HCT116 (cell line): ENCODE measurements around the gene TCF21. TPM values are rescaled to one million over a fixed set of nuclear protein-coding genes. Genes with fewer than 3 reads are reported as not detected.

Experiments used
- ATAC-seq: fragments of 200-7000 bp; cut with Tn5 transposase; 2 replicates; pipeline ENCODE4 v1.9.1; 2020; ENCODE audit warnings: mild to moderate bottlenecking, moderate library complexity
- BruUV-seq: library from RNA; stranded (reverse); fragments of 400-500 nt; replicated peaks from 2 replicates; lab custom pipeline; 2021; lab: Mats Ljungman, UMichigan
- CTCF ChIA-PET: fragments of 300-600 bp; sonication (Branson Sonifier 250); formaldehyde crosslinking; loops from one replicate; lab custom pipeline; 2021; ENCODE audit warnings: antibody characterized with exemption; lab: Charles Lee
- POLR2A ChIA-PET: fragments of 300-600, 350-600 bp; sonication (Branson Sonifier 250); formaldehyde crosslinking; loops from one replicate; lab custom pipeline; 2021; ENCODE audit warnings: antibody characterized with exemption; lab: Charles Lee
- RAD21 ChIA-PET, 2 experiments: fragments of 300-600 bp; sonication (Branson Sonifier 250); formaldehyde crosslinking; loops; one replicate each; lab custom pipeline; 2023; ENCODE audit warnings: low total read pairs in 2 of 2; ENCODE audit not compliant: uncharacterized antibody in 2 of 2, unreplicated experiment in 2 of 2, low non-redundant PET in 1 of 2; lab: Charles Lee
- DNase-seq: peaks from one replicate; pipeline ENCODE4 v3.0.0-alpha.2; 2010; ENCODE audit warnings: low read depth, low spot score
- H2AFZ ChIP-seq: fragments of 200-600 bp; shearing (Covaris generic), sonication (generic); 2 replicates; pipeline ENCODE4 v1.6.1; 2017; ENCODE audit warnings: low read depth, mixed run types, mixed read lengths, antibody characterized with exemption, low read length; ENCODE audit not compliant: poor library complexity, severe bottlenecking
- H3K27ac ChIP-seq: 2 replicates; pipeline ENCODE4 v1.5.1; 2012; ENCODE audit warnings: low read depth, low read length
- H3K27me3 ChIP-seq: fragments of 200-600 bp; sonication (generic); 2 replicates; pipeline ENCODE4 v1.6.1; 2016; ENCODE audit warnings: mixed run types, low read length, mixed read lengths; ENCODE audit not compliant: insufficient read depth
- H3K36me3 ChIP-seq, 2 experiments: fragments of 200-500 bp in 1 of 2; fragments of 200-600 bp in 1 of 2; sonication (Bioruptor generic) in 1 of 2; sonication (generic) in 1 of 2; 2 replicates each; pipeline versions ENCODE4 v1.5.1 to v1.6.1; 2014 to 2016; ENCODE audit warnings: low read length in 2 of 2, inconsistent platforms in 1 of 2, mixed read lengths in 1 of 2, mixed run types in 1 of 2; ENCODE audit not compliant: insufficient read depth in 2 of 2, control insufficient read depth in 1 of 2
- H3K4me1 ChIP-seq, 2 experiments: fragments of 200-600 bp in 1 of 2; sonication (generic) in 1 of 2; 2 replicates each; pipeline versions ENCODE4 v1.5.1 to v1.6.1; 2012 to 2017; ENCODE audit warnings: low read length in 2 of 2, inconsistent platforms in 1 of 2, mild to moderate bottlenecking in 1 of 2, mixed read lengths in 1 of 2, mixed run types in 1 of 2, moderate library complexity in 1 of 2; ENCODE audit not compliant: insufficient read depth in 2 of 2, control insufficient read depth in 1 of 2
- H3K4me2 ChIP-seq: fragments of 200-600 bp; sonication (generic); 2 replicates; pipeline ENCODE4 v1.6.1; 2017; ENCODE audit warnings: mixed run types, low read length, mixed read lengths
- H3K4me3 ChIP-seq, 2 experiments: fragments of 200-600 bp in 1 of 2; sonication (generic) in 1 of 2; replicated peaks in 1 of 2; 2 replicates each; pipeline ENCODE4 v1.5.1; 2011 to 2016; ENCODE audit warnings: low read length in 2 of 2, control low read depth in 1 of 2, low read depth in 1 of 2, mild to moderate bottlenecking in 1 of 2, mixed read lengths in 1 of 2, mixed run types in 1 of 2
- H3K79me2 ChIP-seq: fragments of 200-600 bp; sonication (generic); 2 replicates; pipeline ENCODE4 v1.6.1; 2017; ENCODE audit warnings: mild to moderate bottlenecking, mixed run types, low read length, moderate library complexity, mixed read lengths; ENCODE audit not compliant: insufficient read depth
- H3K9ac ChIP-seq: fragments of 200-600 bp; sonication (generic); 2 replicates; pipeline ENCODE4 v1.6.1; 2016; ENCODE audit warnings: low read length, mixed read lengths
- H3K9me2 ChIP-seq: fragments of 200-600 bp; sonication (generic), shearing (Covaris generic); 2 replicates; pipeline ENCODE4 v1.6.1; 2017; ENCODE audit warnings: mixed run types, mild to moderate bottlenecking, moderate library complexity; ENCODE audit not compliant: insufficient read depth
- H3K9me3 ChIP-seq, 2 experiments: fragments of 200-500 bp in 1 of 2; fragments of 200-600 bp in 1 of 2; sonication (Bioruptor generic) in 1 of 2; sonication (generic) in 1 of 2; 2 replicates each; pipeline ENCODE4 v1.6.1; 2014 to 2017; ENCODE audit warnings: low read length in 2 of 2, mixed read lengths in 2 of 2, inconsistent platforms in 1 of 2, low read depth in 1 of 2, mild to moderate bottlenecking in 1 of 2, mixed run types in 1 of 2, moderate library complexity in 1 of 2; ENCODE audit not compliant: control insufficient read depth in 1 of 2, insufficient read depth in 1 of 2
- H4K20me1 ChIP-seq: fragments of 200-600 bp; sonication (generic), shearing (Covaris generic); 2 replicates; pipeline ENCODE4 v1.6.1; 2017; ENCODE audit warnings: mixed run types, mild to moderate bottlenecking, moderate library complexity; ENCODE audit not compliant: insufficient read depth
- CBX3 ChIP-seq: IDR thresholded peaks from 2 replicates; pipeline ENCODE4 v1.6.1; 2012; ENCODE audit warnings: low read depth
- CEBPB ChIP-seq: IDR thresholded peaks from 2 replicates; pipeline ENCODE4 v1.6.1; 2012; ENCODE audit warnings: low read depth
- EGR1 ChIP-seq: IDR thresholded peaks from 2 replicates; pipeline ENCODE4 v1.6.1; 2012; ENCODE audit warnings: low read depth
- ELF1 ChIP-seq: IDR thresholded peaks from 2 replicates; pipeline ENCODE4 v1.6.1; 2012; ENCODE audit warnings: low read depth, borderline replicate concordance
- EZH2phosphoT487 ChIP-seq: fragments of 200-600 bp; IDR thresholded peaks from 2 replicates; pipeline ENCODE4 v1.6.1; 2018; ENCODE audit warnings: antibody characterized with exemption, borderline replicate concordance
- FOSL1 ChIP-seq: IDR thresholded peaks from 2 replicates; pipeline ENCODE4 v1.6.1; 2012; ENCODE audit warnings: low read depth
- POLR2AphosphoS5 ChIP-seq: IDR thresholded peaks from 2 replicates; pipeline ENCODE4 v1.6.1; 2011; ENCODE audit warnings: mild to moderate bottlenecking, low read depth, low read length, moderate library complexity
- REST ChIP-seq: IDR thresholded peaks from 2 replicates; pipeline ENCODE4 v1.6.1; 2012; ENCODE audit warnings: low read depth
- SRF ChIP-seq: IDR thresholded peaks from 2 replicates; pipeline ENCODE4 v1.6.1; 2012; ENCODE audit warnings: low read depth
- YY1 ChIP-seq: IDR thresholded peaks from 2 replicates; pipeline ENCODE4 v1.6.1; 2011; ENCODE audit warnings: low read length, low read depth, moderate library complexity, mild to moderate bottlenecking; ENCODE audit not compliant: insufficient replicate concordance; ENCODE audit errors: extremely low read depth
- ZNF274 ChIP-seq: fragments of 200-500 bp; sonication (Bioruptor generic); IDR thresholded peaks from 2 replicates; pipeline ENCODE4 v1.6.1; 2014; ENCODE audit warnings: mild to moderate bottlenecking, low read depth, low read length, inconsistent platforms
- intact Hi-C: fragments of 100-400 bp; cut with micrococcal nuclease; formaldehyde crosslinking; loops from 2 replicates; pipeline ENCODE4 v1.10.0; 2022
- total RNA-seq: library from RNA; stranded (reverse); gene quantifications from one replicate; pipeline ENCODE4 v1.2.1, GENCODE V29; 2021; ENCODE audit not compliant: unreplicated experiment

TCF21 gene
- total RNA-seq, 1 experiment from 2014 or later: 0.20 TPM

- intact Hi-C loops: no loop called here
- Histone ChIP-seq H3K27me3 (peaks cover 24% of the 10 kb centered on the region; the same call in 1 of the 2 replicates), H3K9ac (no peak overlapping the region), H4K20me1 (no peaks in the 10 kb centered on the region), H3K36me3 (no peaks in the 10 kb centered on the region), H3K9me2 (no peaks in the 10 kb centered on the region), H3K9me3 (no peaks in the 10 kb centered on the region), H3K27ac (no peak overlapping the region), H3K4me1 (peaks cover 3 to 31% of the 10 kb centered on the region in 2 experiments; a peak in 3 of 4 replicates), H3K4me2 (no peak overlapping the region), H3K79me2 (no peaks in the 10 kb centered on the region), H3K4me3 (no peak overlapping the region), H2AFZ (no peak overlapping the region)
- DNase-seq: no peak
- ChIA-PET POLR2A (no interaction called here), CTCF (no interaction called here), RAD21 (no interaction called here)
- no TSS peak for BruUV-seq
- no peak for ATAC-seq
- TF ChIP-seq POLR2AphosphoS5: no peak
- TF ChIP-seq ELF1: no peak
Measured at GRCh38 chr6:133893946-133894345, 5.0 kb downstream of the TCF21 start.

GRCh38 chr6:133894369-133894768, 5.5 kb downstream of the TCF21 start:
- no peak for TF ChIP-seq EGR1
- no peak for TF ChIP-seq FOSL1
- TF ChIP-seq ZNF274: no peak
- no peak for TF ChIP-seq CEBPB
- no peak for TF ChIP-seq SRF
- no peak for TF ChIP-seq YY1
- no peak for TF ChIP-seq EZH2phosphoT487
- TF ChIP-seq CBX3: no peak
- no peak for TF ChIP-seq REST
- intact Hi-C loops: no loop called here
- CTCF ChIA-PET: interaction anchor here (1.0 kb wide), 1 partner anchor 57 kb away, joined by 3 read pairs; no protein-coding TSS in a partner anchor
- no TSS peak for BruUV-seq
- Histone ChIP-seq H3K4me1 (peaks cover 0 to 26% of the 10 kb centered on the region in 2 experiments; a peak in 2 of 4 replicates), H3K27me3 (peaks cover 24% of the 10 kb centered on the region; the same call in 1 of the 2 replicates), H3K27ac (no peak overlapping the region), H3K9ac (no peak overlapping the region), H3K9me3 (no peaks in the 10 kb centered on the region), H4K20me1 (no peaks in the 10 kb centered on the region), H3K36me3 (no peaks in the 10 kb centered on the region), H3K79me2 (no peaks in the 10 kb centered on the region), H3K4me3 (no peak overlapping the region), H3K9me2 (no peaks in the 10 kb centered on the region), H2AFZ (no peak overlapping the region), H3K4me2 (no peak overlapping the region)
- POLR2A ChIA-PET: no interaction called here
- ATAC-seq (no peak), DNase-seq (no peak)
- RAD21 ChIA-PET: no interaction called here
